DMS 273 (cell line): ENCODE measurements around the gene MIF.
A peak's percentile ranks its signal among the peaks of the same experiment; 100 is the strongest.
"Not testable (repeated sequence)": the region's sequence is repeated elsewhere in the genome, so short reads cannot be mapped to it uniquely, and the experiment has no call there.

Experiments
- DNase-seq: peaks from one replicate; lab custom pipeline; 2025; ENCODE audit not compliant: unreplicated experiment; lab: John Stamatoyannopoulos, UW

MIF gene

GRCh38 chr22:23900227-23900626 is 6.0 kb downstream of the MIF start:
- DNase-seq: not testable (repeated sequence)

- no peak for DNase-seq
Measured at GRCh38 chr22:23901600-23901999, 7.4 kb downstream of the MIF start.

- peak; percentile 86 for DNase-seq
Measured at GRCh38 chr22:23903328-23903971, 9.3 kb downstream of the MIF start.

GRCh38 chr22:23904573-23905254 is 10.5 kb downstream of the MIF start:
- DNase-seq: peak; percentile 48

GRCh38 chr22:23906641-23907040 is 12.5 kb downstream of the MIF start:
- no peak for DNase-seq

GRCh38 chr22:23907423-23907822 is 13.2 kb downstream of the MIF start:
- not testable (repeated sequence) for DNase-seq

GRCh38 chr22:23908587-23909205 is 14.5 kb downstream of the MIF start:
- no peak for DNase-seq

- no peak for DNase-seq
Measured at GRCh38 chr22:23909296-23909898, 15.2 kb downstream of the MIF start.

- DNase-seq: no peak
Measured at GRCh38 chr22:23910496-23911190, 16.5 kb downstream of the MIF start.

- DNase-seq: no peak
Measured at GRCh38 chr22:23911318-23911980, 17.3 kb downstream of the MIF start.

GRCh38 chr22:23912293-23912903 is 18.2 kb downstream of the MIF start:
- DNase-seq: no peak

GRCh38 chr22:23913306-23913660 is 19.1 kb downstream of the MIF start:
- no peak for DNase-seq

- peak; percentile 99 for DNase-seq
Measured at GRCh38 chr22:23913661-23914353, 19.6 kb downstream of the MIF start.

- no peak for DNase-seq
Measured at GRCh38 chr22:23915290-23915689, 21.1 kb downstream of the MIF start.

- DNase-seq: not testable (repeated sequence)
Measured at GRCh38 chr22:23920267-23920611, 26.1 kb downstream of the MIF start.

GRCh38 chr22:23921586-23922201 is 27.5 kb downstream of the MIF start:
- not testable (repeated sequence) for DNase-seq

GRCh38 chr22:23922921-23923320 is 28.7 kb downstream of the MIF start:
- DNase-seq: no peak

- DNase-seq: no peak
Measured at GRCh38 chr22:23925020-23925606, 30.9 kb downstream of the MIF start.

- no peak for DNase-seq
Measured at GRCh38 chr22:23926561-23926960, 32.4 kb downstream of the MIF start.
